ENCODE results near the gene IER5. TPM values are rescaled to one million over a fixed set of nuclear protein-coding genes. Genes with fewer than 3 reads are reported as not detected.

The IER5 gene
- total RNA-seq, 1 experiment from 2014 or later, result 30.5 TPM

- Histone ChIP-seq H3K9me3 (ENCODE audit: control insufficient read depth in 1 of 2, insufficient read depth in 1 of 2, low read depth in 1 of 2, low read length in 2 of 2) (no peaks in the 10 kb centered on the region), H3K4me1 (ENCODE audit: control insufficient read depth in 1 of 2, insufficient read depth in 2 of 2, low read length in 2 of 2) (peaks cover 56% of the 10 kb centered on the region in 2 experiments), H3K4me3 (replicated peaks in 1 of 2; ENCODE audit: low read depth in 1 of 2, low read length in 2 of 2) (no peak overlapping the region), H3K27me3 (ENCODE audit: insufficient read depth, low read length) (no peaks in the 10 kb centered on the region), H3K27ac (ENCODE audit: low read depth, low read length) (no peak overlapping the region), H3K79me2 (ENCODE audit: insufficient read depth, low read length) (no peaks in the 10 kb centered on the region), H3K9me2 (ENCODE audit: insufficient read depth) (no peaks in the 10 kb centered on the region), H3K36me3 (ENCODE audit: control insufficient read depth in 1 of 2, insufficient read depth in 2 of 2, low read length in 2 of 2) (no peaks in the 10 kb centered on the region), H3K9ac (ENCODE audit: low read length) (peak overlapping the region; percentile 14; the same call in 1 of the 2 replicates), H4K20me1 (ENCODE audit: insufficient read depth) (no peaks in the 10 kb centered on the region), H2AFZ (ENCODE audit: low read depth, low read length, poor library complexity, severe bottlenecking) (no peak overlapping the region), H3K4me2 (ENCODE audit: low read length) (peak overlapping the region; percentile 92)
- RAD21 ChIA-PET (ENCODE audit: low non-redundant PET in 1 of 2, low total read pairs in 2 of 2, uncharacterized antibody in 2 of 2, unreplicated experiment in 2 of 2), result no interaction called here
- CTCF ChIA-PET, result interaction anchor here (1.3 kb wide), 1 partner anchor 36 kb away, joined by 3 read pairs; no protein-coding TSS in a partner anchor
- intact Hi-C loops (cut with micrococcal nuclease), result no loop called here
- DNase-seq (ENCODE audit: low read depth, low spot score) (no peak), ATAC-seq (no peak)
- POLR2A ChIA-PET, result interaction anchor here (0.8 to 1.6 kb wide), 4 partner anchors 10 to 36 kb away, joined by 3 to 10 read pairs (median 4); partner anchors contain the start of gene IER5
- TF ChIP-seq POLR2A (IDR thresholded peaks at IDR 0.05; ENCODE audit: borderline replicate concordance, extremely low read depth, insufficient read depth, insufficient read length), result no peak
- TF ChIP-seq, protein P1, sequence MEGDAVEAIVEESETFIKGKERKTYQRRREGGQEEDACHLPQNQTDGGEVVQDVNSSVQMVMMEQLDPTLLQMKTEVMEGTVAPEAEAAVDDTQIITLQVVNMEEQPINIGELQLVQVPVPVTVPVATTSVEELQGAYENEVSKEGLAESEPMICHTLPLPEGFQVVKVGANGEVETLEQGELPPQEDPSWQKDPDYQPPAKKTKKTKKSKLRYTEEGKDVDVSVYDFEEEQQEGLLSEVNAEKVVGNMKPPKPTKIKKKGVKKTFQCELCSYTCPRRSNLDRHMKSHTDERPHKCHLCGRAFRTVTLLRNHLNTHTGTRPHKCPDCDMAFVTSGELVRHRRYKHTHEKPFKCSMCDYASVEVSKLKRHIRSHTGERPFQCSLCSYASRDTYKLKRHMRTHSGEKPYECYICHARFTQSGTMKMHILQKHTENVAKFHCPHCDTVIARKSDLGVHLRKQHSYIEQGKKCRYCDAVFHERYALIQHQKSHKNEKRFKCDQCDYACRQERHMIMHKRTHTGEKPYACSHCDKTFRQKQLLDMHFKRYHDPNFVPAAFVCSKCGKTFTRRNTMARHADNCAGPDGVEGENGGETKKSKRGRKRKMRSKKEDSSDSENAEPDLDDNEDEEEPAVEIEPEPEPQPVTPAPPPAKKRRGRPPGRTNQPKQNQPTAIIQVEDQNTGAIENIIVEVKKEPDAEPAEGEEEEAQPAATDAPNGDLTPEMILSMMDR (IDR thresholded peaks at IDR 0.05 in 2 of 3, conservative IDR thresholded peaks at IDR 0.05 in 1 of 3; ENCODE audit: borderline replicate concordance in 1 of 3, insufficient read depth in 1 of 3, low read depth in 2 of 3, low read length in 2 of 3), result no peak
- TF ChIP-seq CBX3 (IDR thresholded peaks at IDR 0.05; ENCODE audit: low read depth), result no peak
- TF ChIP-seq EZH2 (IDR thresholded peaks at IDR 0.05), result no peak
- TF ChIP-seq SIN3A (IDR thresholded peaks at IDR 0.05; ENCODE audit: low read depth), result no peak
- TF ChIP-seq RAD21 (IDR thresholded peaks at IDR 0.05; ENCODE audit: low read depth), result no peak
- no peak for TF ChIP-seq ELF1 (IDR thresholded peaks at IDR 0.05; ENCODE audit: borderline replicate concordance, low read depth)
- no peak for TF ChIP-seq TCF7L2 (IDR thresholded peaks at IDR 0.05; ENCODE audit: borderline replicate concordance, extremely low read depth, insufficient read depth, insufficient read length)
- no peak for TF ChIP-seq POLR2AphosphoS5 (IDR thresholded peaks at IDR 0.05; ENCODE audit: low read depth, low read length)
- TF ChIP-seq SRF (IDR thresholded peaks at IDR 0.05; ENCODE audit: low read depth), result no peak
- TF ChIP-seq EGR1 (IDR thresholded peaks at IDR 0.05; ENCODE audit: low read depth), result no peak
- TF ChIP-seq ZFX (IDR thresholded peaks at IDR 0.05), result no peak
- TF ChIP-seq EZH2phosphoT487 (IDR thresholded peaks at IDR 0.05; ENCODE audit: borderline replicate concordance), result no peak
- no peak for TF ChIP-seq ATF3 (IDR thresholded peaks at IDR 0.05)
- TF ChIP-seq, protein P2, sequence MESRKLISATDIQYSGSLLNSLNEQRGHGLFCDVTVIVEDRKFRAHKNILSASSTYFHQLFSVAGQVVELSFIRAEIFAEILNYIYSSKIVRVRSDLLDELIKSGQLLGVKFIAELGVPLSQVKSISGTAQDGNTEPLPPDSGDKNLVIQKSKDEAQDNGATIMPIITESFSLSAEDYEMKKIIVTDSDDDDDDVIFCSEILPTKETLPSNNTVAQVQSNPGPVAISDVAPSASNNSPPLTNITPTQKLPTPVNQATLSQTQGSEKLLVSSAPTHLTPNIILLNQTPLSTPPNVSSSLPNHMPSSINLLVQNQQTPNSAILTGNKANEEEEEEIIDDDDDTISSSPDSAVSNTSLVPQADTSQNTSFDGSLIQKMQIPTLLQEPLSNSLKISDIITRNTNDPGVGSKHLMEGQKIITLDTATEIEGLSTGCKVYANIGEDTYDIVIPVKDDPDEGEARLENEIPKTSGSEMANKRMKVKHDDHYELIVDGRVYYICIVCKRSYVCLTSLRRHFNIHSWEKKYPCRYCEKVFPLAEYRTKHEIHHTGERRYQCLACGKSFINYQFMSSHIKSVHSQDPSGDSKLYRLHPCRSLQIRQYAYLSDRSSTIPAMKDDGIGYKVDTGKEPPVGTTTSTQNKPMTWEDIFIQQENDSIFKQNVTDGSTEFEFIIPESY (IDR thresholded peaks at IDR 0.05; ENCODE audit: extremely low read depth, insufficient replicate concordance, low read length), result no peak
- TF ChIP-seq MAX (IDR thresholded peaks at IDR 0.05), result no peak
- no peak for TF ChIP-seq CEBPB (IDR thresholded peaks at IDR 0.05; ENCODE audit: low read depth)
- BruUV-seq (replicated peaks), result no TSS peak
These were observed 10.9 kb downstream of the IER5 start for GRCh38 chr1:181099152-181100014.
